Aorta (tissue), 5 donors: Measurements from ENCODE around the gene MATN3. TPM values are rescaled to one million over a fixed set of nuclear protein-coding genes. Genes with fewer than 3 reads are reported as not detected.

Experiments
- ATAC-seq: fragments of 200-7000 bp; cut with Tn5 transposase; one replicate; pipeline ENCODE4 v1.9.1; 2022; ENCODE audit warnings: moderate library complexity; ENCODE audit not compliant: low FRiP score
- DNase-seq, 2 donors: peaks; one replicate each; pipeline ENCODE4 v3.0.0-alpha.2; 2020
- H3K27ac ChIP-seq, 2 donors: one replicate each; pipeline ENCODE4 v1.5.1; 2013; ENCODE audit warnings: low read length in 2 of 2, mild to moderate bottlenecking in 2 of 2, moderate library complexity in 2 of 2, control low read depth in 1 of 2, inconsistent platforms in 1 of 2, low read depth in 1 of 2
- H3K27me3 ChIP-seq, 2 donors: one replicate each; pipeline ENCODE4 v1.6.1; 2013; ENCODE audit warnings: control low read depth in 1 of 2, low read length in 1 of 2, mild to moderate bottlenecking in 1 of 2, moderate library complexity in 1 of 2; ENCODE audit not compliant: insufficient read depth in 2 of 2, control insufficient read depth in 1 of 2
- H3K36me3 ChIP-seq, 2 donors: one replicate each; pipeline ENCODE4 v1.6.1; 2013; ENCODE audit warnings: control low read depth in 1 of 2, low read length in 1 of 2, mild to moderate bottlenecking in 1 of 2; ENCODE audit not compliant: insufficient read depth in 2 of 2, control insufficient read depth in 1 of 2
- H3K4me1 ChIP-seq, 2 donors: one replicate each; pipeline ENCODE4 v1.6.1; 2013; ENCODE audit warnings: low read length in 2 of 2, control low read depth in 1 of 2, mild to moderate bottlenecking in 1 of 2, moderate library complexity in 1 of 2; ENCODE audit not compliant: insufficient read depth in 2 of 2, control insufficient read depth in 1 of 2
- H3K4me3 ChIP-seq, 2 donors: one replicate each; pipeline ENCODE4 v1.5.1; 2013; ENCODE audit warnings: low read length in 2 of 2, control low read depth in 1 of 2, mild to moderate bottlenecking in 1 of 2
- H3K9me3 ChIP-seq: one replicate; pipeline ENCODE4 v1.6.1; 2013; ENCODE audit warnings: mild to moderate bottlenecking, low read length; ENCODE audit not compliant: control insufficient read depth
- WGBS, 2 donors: extraction: QIAGEN DNeasy Blood & Tissue Kit; methylation state at CpG; one replicate each; pipeline ENCODE4 v1.1.7; 2013; 5-methylcytosine and 5-hydroxymethylcytosine counted together
- intact Hi-C, 2 donors: fragments of 100-400 bp; cut with DNase I; formaldehyde crosslinking; loops; one replicate each; pipeline versions ENCODE4 v1.14.2 to v1.15.0; 2022
- polyA plus RNA-seq, 2 donors: library from polyadenylated mRNA; stranded (reverse); fragments of 200-250 nt; gene quantifications; one replicate each; pipeline ENCODE4 v1.2.3, GENCODE V29; 2013
- total RNA-seq, 2 donors: library from RNA; stranded (reverse); fragmentation: NEBNext Ultra II Directional; extraction: Animal tissue kit (Norgen Biotek cat#: 25700); gene quantifications; one replicate each; pipeline ENCODE4 v1.2.1, GENCODE V29; 2021
- donor health status: healthy with polysubstance abuse.
- donor health status: Bipolar disorder and iron deficiency.
- donor health status: DM: no; HTN: no; CAD: no.
- donor health status: DM: no; HTN: no; CAD: no.
- donor health status: DM: yes; HTN: yes; CAD: no.

MATN3 gene
- total and polyA plus RNA-seq, 4 donors, result 0.13 to 1.9 (median 1.7) TPM

GRCh38 chr2:19973466-19973865 is 39.0 kb downstream of the MATN3 start:
- no peak overlapping the region for H3K4me3 ChIP-seq
- DNase-seq (no peak), ATAC-seq (no peak)
- intact Hi-C loops, result no loop called here
- 61 to 70% methylated on average over 8 of the region's 8 CpGs for WGBS, 2 donors
- no peaks in the 10 kb centered on the region for H3K27me3 ChIP-seq
- H3K36me3 ChIP-seq, result peaks cover 3 to 4% of the 10 kb centered on the region in 2 donors
- no peaks in the 10 kb centered on the region for H3K9me3 ChIP-seq
- no peak overlapping the region for H3K27ac ChIP-seq
- no peaks in the 10 kb centered on the region for H3K4me1 ChIP-seq

DNA sequence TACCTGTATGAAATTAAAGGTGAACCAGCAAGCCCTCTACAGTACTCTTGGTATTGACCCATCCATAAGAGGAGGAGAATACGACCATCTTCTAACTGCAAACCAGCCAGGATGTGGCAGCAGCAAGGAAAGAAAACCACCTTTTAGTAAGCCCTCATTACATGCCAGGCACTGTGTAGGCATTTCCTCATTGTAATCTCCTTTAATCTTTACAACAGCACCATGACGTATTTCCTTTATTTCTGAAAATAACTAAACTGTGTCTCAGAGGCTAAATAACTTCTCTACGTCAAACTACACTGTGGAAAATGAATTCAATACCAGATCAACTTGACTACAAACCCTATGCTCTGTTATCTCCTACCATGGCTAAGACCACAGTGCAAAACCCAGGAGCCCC is 40.8 kb downstream of the MATN3 start:
- intact Hi-C loops, result no loop called here

DNA sequence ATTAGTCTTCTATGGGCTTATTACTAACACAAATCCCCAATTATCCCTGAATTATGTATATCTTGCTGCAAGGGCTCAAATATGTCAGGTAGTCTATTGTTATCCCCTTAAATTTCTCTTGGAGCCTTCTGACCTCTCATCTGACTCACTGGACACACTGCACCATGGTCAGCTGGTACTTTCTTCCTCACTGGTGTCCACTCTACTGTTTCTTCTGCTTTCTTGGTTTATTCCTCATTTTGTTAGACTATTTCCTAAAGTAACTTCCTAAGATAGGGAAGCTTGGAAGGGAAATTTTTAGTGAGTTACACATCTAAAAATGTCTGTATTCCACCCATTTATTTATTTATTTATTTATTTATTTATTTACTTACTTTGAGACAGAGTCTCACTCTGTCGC is 49.1 kb downstream of the MATN3 start:
- WGBS, 2 donors, result 98 to 100% methylated on average over 1 of the region's 1 CpG

More for the DNA sequence above, 40.8 kb downstream of the MATN3 start:
- no peak for DNase-seq
- Histone ChIP-seq H3K27me3 (no peaks in the 10 kb centered on the region), H3K4me1 (no peaks in the 10 kb centered on the region), H3K4me3 (no peak overlapping the region), H3K36me3 (peaks cover 3 to 4% of the 10 kb centered on the region in 2 donors), H3K9me3 (no peaks in the 10 kb centered on the region), H3K27ac (no peak overlapping the region)
- no peak for ATAC-seq
- 84 to 89% methylated on average over 3 of the region's 3 CpGs for WGBS, 2 donors

GRCh38 chr2:19955544-19956422 is 56.7 kb downstream of the MATN3 start:
- H3K9me3 ChIP-seq, result no peaks in the 10 kb centered on the region
- no peak overlapping the region for H3K27ac ChIP-seq
- ATAC-seq (peak; percentile 79), DNase-seq (peak in 1 of 2 donors; percentile 51)
- H3K4me1 ChIP-seq, result no peaks in the 10 kb centered on the region
- intact Hi-C loops, result loop anchor here (2.0 to 5.0 kb wide), 2 partner anchors 142 to 143 kb away; no protein-coding TSS in a partner anchor
- no peaks in the 10 kb centered on the region for H3K36me3 ChIP-seq
- H3K4me3 ChIP-seq, result no peak overlapping the region
- 53% methylated on average over 6 of the region's 6 CpGs for WGBS, 2 donors
- H3K27me3 ChIP-seq, result no peaks in the 10 kb centered on the region

More for the DNA sequence above, 49.1 kb downstream of the MATN3 start:
- no peaks in the 10 kb centered on the region for H3K9me3 ChIP-seq
- no peaks in the 10 kb centered on the region for H3K27me3 ChIP-seq
- no peaks in the 10 kb centered on the region for H3K36me3 ChIP-seq
- H3K27ac ChIP-seq, result no peak overlapping the region
- no peaks in the 10 kb centered on the region for H3K4me1 ChIP-seq
- H3K4me3 ChIP-seq, result no peak overlapping the region
- intact Hi-C loops, result no loop called here
- DNase-seq (no peak), ATAC-seq (no peak)

DNA sequence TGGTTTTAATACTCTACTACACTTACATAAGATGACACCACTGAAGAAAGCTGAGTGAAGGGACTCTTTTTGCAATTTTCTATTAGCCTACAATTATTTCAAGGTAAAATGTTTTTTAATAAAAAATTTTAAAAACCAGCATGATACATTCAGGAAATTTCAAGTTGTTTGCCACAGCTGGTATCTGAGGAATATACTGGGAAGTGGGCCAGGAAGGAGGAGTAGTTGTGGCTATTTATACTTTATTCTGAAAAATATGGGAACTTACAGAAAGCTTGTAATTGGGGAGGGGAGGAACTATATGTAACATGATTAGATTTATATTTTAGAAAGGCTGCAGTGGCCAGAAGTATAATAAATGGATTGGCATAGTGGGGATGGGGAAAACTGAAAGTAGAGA is 63.4 kb downstream of the MATN3 start:
- intact Hi-C loops, result no loop called here
- Histone ChIP-seq H3K27ac (no peak overlapping the region), H3K36me3 (no peaks in the 10 kb centered on the region), H3K27me3 (no peaks in the 10 kb centered on the region), H3K4me1 (no peaks in the 10 kb centered on the region), H3K4me3 (no peak overlapping the region), H3K9me3 (no peaks in the 10 kb centered on the region)
- ATAC-seq, result no peak
- no peak for DNase-seq

DNA sequence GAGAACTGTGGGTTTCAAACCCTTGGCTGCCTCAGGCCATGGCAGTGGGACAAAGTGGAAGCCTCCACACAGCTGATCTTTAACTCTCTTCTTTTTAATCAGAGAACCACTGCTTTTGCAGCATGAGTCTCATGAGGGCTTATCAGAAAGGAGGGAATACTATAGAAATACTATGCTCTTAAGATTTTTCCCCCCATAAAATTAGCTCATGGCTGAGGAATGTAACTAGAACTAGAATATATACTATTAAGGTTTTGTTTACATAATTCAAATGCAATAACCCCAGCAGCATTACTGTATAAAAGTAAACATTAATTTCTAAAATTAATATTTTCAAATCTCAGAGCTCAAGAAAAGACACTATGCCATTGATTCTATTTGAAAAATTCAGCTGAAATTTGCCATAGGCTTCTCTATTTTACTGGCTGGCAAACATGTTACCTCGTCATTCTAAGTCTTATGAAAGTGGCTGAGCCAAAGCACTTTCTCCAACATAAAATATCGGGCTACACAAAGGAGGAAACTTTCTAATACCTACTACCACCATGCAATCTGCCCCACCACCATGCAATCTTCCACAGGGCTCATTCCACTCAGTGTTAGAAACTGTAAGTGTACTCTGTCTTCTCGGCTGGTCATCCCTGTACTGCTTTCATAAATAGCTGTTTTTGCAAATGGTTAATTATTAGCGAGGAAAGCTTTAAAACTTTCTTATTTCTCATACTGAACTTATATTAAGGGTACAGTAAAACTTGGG is 65.1 kb downstream of the MATN3 start:
- DNase-seq (no peak), ATAC-seq (no peak)
- intact Hi-C loops, result no loop called here
- H3K27ac ChIP-seq, result no peak overlapping the region
- no peaks in the 10 kb centered on the region for H3K9me3 ChIP-seq
- WGBS, 2 donors, result 83 to 86% methylated on average over 4 of the region's 4 CpGs
- no peak overlapping the region for H3K4me3 ChIP-seq
- no peaks in the 10 kb centered on the region for H3K27me3 ChIP-seq
- no peaks in the 10 kb centered on the region for H3K4me1 ChIP-seq
- H3K36me3 ChIP-seq, result no peaks in the 10 kb centered on the region

DNA sequence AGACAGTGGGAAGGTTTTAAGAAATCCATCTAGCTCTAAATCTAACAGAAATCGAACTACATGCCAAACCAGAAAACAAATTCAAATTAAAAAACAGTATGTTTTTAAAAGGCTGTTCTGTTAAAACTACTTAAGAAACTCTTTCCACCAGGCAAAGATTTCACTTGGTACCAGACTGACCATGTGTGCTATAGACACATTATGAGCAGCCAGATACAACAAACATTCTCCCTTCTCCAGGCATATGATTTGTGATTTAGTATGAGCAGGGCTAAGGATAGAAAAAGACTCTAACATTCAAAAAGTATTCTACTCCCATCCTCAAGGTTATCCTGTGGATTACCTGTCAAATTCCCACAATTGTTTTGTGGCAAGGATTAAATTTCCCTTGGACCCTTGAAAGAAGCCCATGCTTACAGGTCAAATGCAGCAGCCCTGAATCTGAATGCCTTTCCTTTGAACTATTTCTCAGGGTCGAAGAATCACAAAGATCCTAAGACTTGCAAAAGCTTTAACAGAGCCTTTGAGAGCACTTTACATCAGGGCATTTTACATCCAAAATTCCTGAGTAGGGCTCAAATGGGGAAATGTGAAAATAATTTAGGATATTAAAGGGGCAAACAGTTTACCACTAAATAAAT is 68.1 kb downstream of the MATN3 start:
- no peak for DNase-seq

GRCh38 chr2:19943189-19943588 is 69.3 kb downstream of the MATN3 start:
- WGBS, 2 donors, result 37 to 55% methylated on average over 1 of the region's 1 CpG
- Histone ChIP-seq H3K4me1 (no peaks in the 10 kb centered on the region), H3K9me3 (no peaks in the 10 kb centered on the region), H3K27me3 (no peaks in the 10 kb centered on the region), H3K27ac (no peak overlapping the region), H3K4me3 (no peak overlapping the region), H3K36me3 (no peaks in the 10 kb centered on the region)
- no peak for DNase-seq
- ATAC-seq, result no peak
- intact Hi-C loops, result no loop called here

More for the DNA sequence above, 68.1 kb downstream of the MATN3 start:
- 58 to 59% methylated on average over 2 of the region's 2 CpGs for WGBS, 2 donors
- H3K9me3 ChIP-seq, result no peaks in the 10 kb centered on the region
- no peak overlapping the region for H3K4me3 ChIP-seq
- no peak for ATAC-seq
- no peak overlapping the region for H3K27ac ChIP-seq
- no peaks in the 10 kb centered on the region for H3K4me1 ChIP-seq
- intact Hi-C loops, result no loop called here
- H3K27me3 ChIP-seq, result no peaks in the 10 kb centered on the region
- H3K36me3 ChIP-seq, result no peaks in the 10 kb centered on the region
